BE2C (cell line): ENCODE data around the gene RPL39L.

Experiments used
- DNase-seq: peaks from one replicate; pipeline ENCODE4 v3.0.0-alpha.2; 2020
- H3K27me3 ChIP-seq: fragments of 250-450 bp; sonication (Bioruptor Pico); 2 replicates; pipeline ENCODE4 v1.5.1; 2020; ENCODE audit warnings: mild to moderate bottlenecking
- H3K36me3 ChIP-seq: fragments of 250-450 bp; sonication (Bioruptor Pico); 2 replicates; pipeline ENCODE4 v1.5.1; 2020; ENCODE audit warnings: mild to moderate bottlenecking
- H3K4me1 ChIP-seq: fragments of 250-450 bp; sonication (Bioruptor Pico); 2 replicates; pipeline ENCODE4 v1.5.1; 2020
- H3K4me3 ChIP-seq: 2 replicates; pipeline ENCODE4 v1.5.1; 2011; ENCODE audit warnings: low read depth, low read length
- H3K9me3 ChIP-seq: fragments of 250-450 bp; sonication (Bioruptor Pico); 2 replicates; pipeline ENCODE4 v1.5.1; 2020
- CTCF ChIP-seq: IDR thresholded peaks from 2 replicates; pipeline ENCODE4 v1.5.1; 2012; ENCODE audit warnings: mild to moderate bottlenecking, low read depth, low read length

Gene RPL39L

GRCh38 chr3:187104342-187104741, 35.0 kb downstream of the RPL39L start:
- TF ChIP-seq CTCF, result no peak
- no peak for DNase-seq
- Histone ChIP-seq H3K9me3 (no peaks in the 10 kb centered on the region), H3K4me1 (no peaks in the 10 kb centered on the region), H3K27me3 (no peaks in the 10 kb centered on the region), H3K36me3 (no peaks in the 10 kb centered on the region), H3K4me3 (no peak overlapping the region)

- Histone ChIP-seq H3K9me3 (no peaks in the 10 kb centered on the region), H3K36me3 (no peaks in the 10 kb centered on the region), H3K4me1 (no peaks in the 10 kb centered on the region), H3K4me3 (no peak overlapping the region), H3K27me3 (no peaks in the 10 kb centered on the region)
- TF ChIP-seq CTCF, result no peak
- DNase-seq, result no peak
Observed at GRCh38 chr3:187103251-187103650, 36.0 kb downstream of the RPL39L start.

GRCh38 chr3:187102073-187102634, 37.1 kb downstream of the RPL39L start:
- TF ChIP-seq CTCF, result no peak
- no peaks in the 10 kb centered on the region for H3K27me3 ChIP-seq
- no peaks in the 10 kb centered on the region for H3K4me1 ChIP-seq
- DNase-seq, result no peak
- H3K36me3 ChIP-seq, result no peaks in the 10 kb centered on the region
- H3K9me3 ChIP-seq, result no peaks in the 10 kb centered on the region
- H3K4me3 ChIP-seq, result peak overlapping the region; percentile 54

DNA sequence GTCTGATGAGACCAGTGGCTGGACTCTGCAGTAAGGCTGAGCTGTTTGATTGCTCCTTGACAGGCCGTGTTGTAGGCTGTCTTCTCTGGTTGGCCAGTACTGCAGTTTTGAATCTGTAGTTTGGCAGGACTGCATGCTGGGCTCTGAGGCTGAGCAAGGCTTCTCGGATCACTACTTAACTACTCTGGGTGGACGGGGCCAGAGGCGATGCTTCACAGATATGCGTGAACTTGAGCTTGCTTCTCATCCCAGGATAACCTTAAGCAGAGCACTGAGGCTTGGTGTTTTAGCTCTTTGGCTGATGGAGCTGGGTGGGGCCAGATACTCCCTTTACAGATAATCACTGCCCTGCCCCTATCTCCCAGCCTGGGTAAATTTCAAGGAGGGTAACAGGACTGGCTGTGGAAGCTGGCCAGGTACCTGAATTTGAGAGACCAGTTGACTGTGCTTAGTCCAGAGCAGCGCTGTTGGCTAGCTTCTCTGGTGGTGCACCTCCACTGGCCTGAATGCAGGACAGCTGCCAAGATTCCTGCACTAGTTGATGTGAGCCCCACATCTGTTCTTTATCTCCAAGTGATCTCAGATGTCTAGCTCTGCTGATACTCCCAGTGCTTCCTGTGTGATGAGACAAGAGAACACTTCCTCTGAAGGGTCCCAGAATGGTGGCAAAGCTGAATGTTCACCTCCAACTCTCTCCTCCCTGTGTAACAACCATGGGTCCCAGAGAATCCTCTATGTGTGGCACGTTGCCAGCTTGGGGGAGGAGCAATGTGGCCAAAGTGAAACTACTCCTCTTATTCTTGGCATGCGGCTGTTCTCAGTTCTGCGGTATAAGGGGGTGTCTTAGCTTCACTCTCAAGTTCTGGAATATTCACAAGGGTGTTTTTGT, 37.9 kb downstream of the RPL39L start:
- DNase-seq, result peak; percentile 67
- peak overlapping the region; percentile 54 for H3K4me3 ChIP-seq
- no peaks in the 10 kb centered on the region for H3K27me3 ChIP-seq
- no peaks in the 10 kb centered on the region for H3K36me3 ChIP-seq
- TF ChIP-seq CTCF, result no peak
- no peaks in the 10 kb centered on the region for H3K9me3 ChIP-seq
- no peaks in the 10 kb centered on the region for H3K4me1 ChIP-seq

- Histone ChIP-seq H3K4me3 (no peak overlapping the region), H3K36me3 (no peaks in the 10 kb centered on the region), H3K9me3 (no peaks in the 10 kb centered on the region), H3K4me1 (no peaks in the 10 kb centered on the region), H3K27me3 (no peaks in the 10 kb centered on the region)
- no peak for TF ChIP-seq CTCF
- no peak for DNase-seq
Observed at GRCh38 chr3:187098923-187099512, 40.3 kb downstream of the RPL39L start.

- H3K27me3 ChIP-seq, result no peaks in the 10 kb centered on the region
- no peak overlapping the region for H3K4me3 ChIP-seq
- no peaks in the 10 kb centered on the region for H3K4me1 ChIP-seq
- TF ChIP-seq CTCF, result no peak
- DNase-seq, result no peak
- no peaks in the 10 kb centered on the region for H3K36me3 ChIP-seq
- no peaks in the 10 kb centered on the region for H3K9me3 ChIP-seq
Observed at GRCh38 chr3:187093320-187093719, 46.0 kb downstream of the RPL39L start.
